ENCODE results near the gene CFD. TPM values are rescaled to one million over a fixed set of nuclear protein-coding genes. Genes with fewer than 3 reads are reported as not detected.

CFD gene
- total and polyA plus RNA-seq, 8 donors = 36.6 to 1,275 (median 129) TPM

GRCh38 chr19:821231-821824, 38.1 kb upstream of the CFD start:
- intact Hi-C loops (cut with DNase I; ENCODE audit: low total_unique reads) = no loop called here
- no peaks in the 10 kb centered on the region for H3K36me3 ChIP-seq
- H3K4me3 ChIP-seq = peak overlapping the region; percentile 25 to 48 (median 35)
- no peaks in the 10 kb centered on the region for H3K9me3 ChIP-seq
- peaks cover 14 to 25% (median 22%) of the 10 kb centered on the region in 4 donors for H3K4me1 ChIP-seq
- H3K27me3 ChIP-seq = peaks cover 13 to 49% (median 31%) of the 10 kb centered on the region in 3 donors
- H3K27ac ChIP-seq = no peak overlapping the region
- 0 to 8% (median 2%) methylated on average over 5 to 64 of the region's 64 CpGs for WGBS, 5 donors
- no peak for DNase-seq
- TF ChIP-seq EP300 (IDR thresholded peaks at IDR 0.05) = no peak
- no peak for TF ChIP-seq POLR2AphosphoS5 (IDR thresholded peaks at IDR 0.05)
- no peak for TF ChIP-seq POLR2A (IDR thresholded peaks at IDR 0.05)

GRCh38 chr19:821825-822503, 37.5 kb upstream of the CFD start, which contains the start of gene PLPPR3:
Gene PLPPR3, minus strand, starts transcription at chr19:821955. Its CDS starts 396 bp downstream, at chr19:821559.
- intact Hi-C loops (cut with DNase I; ENCODE audit: low total_unique reads) = no loop called here

GRCh38 chr19:823565-824121, 35.8 kb upstream of the CFD start:
- Histone ChIP-seq H3K27me3 (peaks cover 13 to 71% (median 41%) of the 10 kb centered on the region in 3 donors), H3K4me1 (peaks cover 14 to 37% (median 22%) of the 10 kb centered on the region in 4 donors), H3K4me3 (no peak overlapping the region), H3K36me3 (no peaks in the 10 kb centered on the region), H3K27ac (no peak overlapping the region), H3K9me3 (no peaks in the 10 kb centered on the region)
- TF ChIP-seq POLR2A (IDR thresholded peaks at IDR 0.05) (no peak), CTCF (IDR thresholded peaks at IDR 0.05) (no peak), POLR2AphosphoS5 (IDR thresholded peaks at IDR 0.05) (no peak), EP300 (IDR thresholded peaks at IDR 0.05) (no peak)
- WGBS, 5 donors = 34 to 53% (median 47%) methylated on average over 10 to 12 of the region's 12 CpGs
- DNase-seq = no peak
- intact Hi-C loops (cut with DNase I; ENCODE audit: low total_unique reads) = no loop called here

More at GRCh38 chr19:821825-822503, 37.5 kb upstream of the CFD start, which contains the start of gene PLPPR3:
- peak in 1 of 2 donors; percentile 62 for DNase-seq
- Histone ChIP-seq H3K27ac (no peak within 1 kb of the TSS), H3K27me3 (peaks cover 13 to 56% (median 31%) of the 10 kb centered on the region in 3 donors), H3K4me1 (peaks cover 14 to 25% (median 22%) of the 10 kb centered on the region in 4 donors), H3K4me3 (peak within 1 kb of the TSS; percentile 25 to 48 (median 35)), H3K36me3 (no peaks in the 10 kb centered on the region), H3K9me3 (no peaks in the 10 kb centered on the region)
- WGBS, 5 donors = 0 to 4% (median 2%) methylated on average over 1 to 79 of the region's 86 CpGs; no CpG with 5 or more reads in 1 of the 5 donors
- TF ChIP-seq POLR2A (IDR thresholded peaks at IDR 0.05) = no peak
- no peak for TF ChIP-seq EP300 (IDR thresholded peaks at IDR 0.05)
- no peak for TF ChIP-seq CTCF (IDR thresholded peaks at IDR 0.05)
- no peak for TF ChIP-seq POLR2AphosphoS5 (IDR thresholded peaks at IDR 0.05)

GRCh38 chr19:824885-825284, 34.6 kb upstream of the CFD start:
- H3K9me3 ChIP-seq = no peaks in the 10 kb centered on the region
- no peak for DNase-seq
- WGBS, 5 donors = 75 to 81% (median 76%) methylated on average over 12 to 15 of the region's 15 CpGs
- H3K27me3 ChIP-seq = peaks cover 13 to 82% (median 46%) of the 10 kb centered on the region in 3 donors
- H3K4me1 ChIP-seq = peaks cover 14 to 37% (median 22%) of the 10 kb centered on the region in 4 donors
- intact Hi-C loops (cut with DNase I; ENCODE audit: low total_unique reads) = no loop called here
- H3K36me3 ChIP-seq = no peaks in the 10 kb centered on the region
- no peak for TF ChIP-seq EP300 (IDR thresholded peaks at IDR 0.05)
- TF ChIP-seq POLR2A (IDR thresholded peaks at IDR 0.05) = no peak
- TF ChIP-seq CTCF (IDR thresholded peaks at IDR 0.05) = no peak
- TF ChIP-seq POLR2AphosphoS5 (IDR thresholded peaks at IDR 0.05) = no peak
- no peak overlapping the region for H3K27ac ChIP-seq
- no peak overlapping the region for H3K4me3 ChIP-seq
